GM19438 (cell line): ENCODE data around the gene ZFAND6.
"Not testable (repeated sequence)": the region's sequence is repeated elsewhere in the genome, so short reads cannot be mapped to it uniquely, and the experiment has no call there.

Source experiments
- ATAC-seq: cut with Tn5 transposase; IDR thresholded peaks from one replicate; pipeline ENCODE4 v1.9.1; 2021; ENCODE audit warnings: low read depth; ENCODE audit not compliant: unreplicated experiment

The ZFAND6 gene

DNA sequence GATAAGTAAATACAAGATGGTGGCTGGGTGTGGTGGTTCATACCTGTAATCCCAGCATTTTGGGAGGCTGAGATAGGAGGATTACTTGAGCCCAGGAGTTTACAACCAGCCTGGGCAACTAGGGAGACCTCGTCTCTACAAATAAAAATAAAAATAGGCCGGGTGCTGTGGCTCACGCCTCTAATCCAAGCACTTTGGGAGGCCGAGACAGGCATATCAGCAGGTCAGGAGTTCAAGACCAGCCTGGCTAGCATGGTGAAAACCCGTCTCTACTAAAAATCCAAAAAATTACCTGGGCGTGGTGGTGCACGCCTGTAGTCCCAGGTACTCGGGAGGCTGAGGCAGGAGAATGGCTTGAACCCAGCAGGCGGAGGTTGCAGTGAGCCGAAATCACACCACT, 14.3 kb upstream of the ZFAND6 start:
- not testable (repeated sequence) for ATAC-seq

DNA sequence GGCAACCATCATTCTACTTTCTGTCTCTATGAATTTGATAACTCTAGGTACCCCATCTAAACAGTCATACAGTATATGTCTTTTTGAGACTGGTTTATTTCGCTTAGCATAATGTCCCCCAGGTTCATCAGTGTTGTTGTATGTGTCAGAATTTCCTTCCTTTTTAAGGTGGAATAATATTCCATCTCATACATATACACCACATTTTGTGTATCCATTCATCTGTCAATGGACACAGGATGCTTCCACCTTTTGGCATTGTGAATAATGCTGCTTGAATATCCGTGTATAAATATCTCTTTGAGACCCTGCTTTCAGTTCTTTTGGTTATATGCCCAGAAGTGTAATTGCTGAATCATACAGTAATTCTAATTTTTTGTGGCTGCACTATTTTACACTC, 10.4 kb upstream of the ZFAND6 start:
- no peak for ATAC-seq

DNA sequence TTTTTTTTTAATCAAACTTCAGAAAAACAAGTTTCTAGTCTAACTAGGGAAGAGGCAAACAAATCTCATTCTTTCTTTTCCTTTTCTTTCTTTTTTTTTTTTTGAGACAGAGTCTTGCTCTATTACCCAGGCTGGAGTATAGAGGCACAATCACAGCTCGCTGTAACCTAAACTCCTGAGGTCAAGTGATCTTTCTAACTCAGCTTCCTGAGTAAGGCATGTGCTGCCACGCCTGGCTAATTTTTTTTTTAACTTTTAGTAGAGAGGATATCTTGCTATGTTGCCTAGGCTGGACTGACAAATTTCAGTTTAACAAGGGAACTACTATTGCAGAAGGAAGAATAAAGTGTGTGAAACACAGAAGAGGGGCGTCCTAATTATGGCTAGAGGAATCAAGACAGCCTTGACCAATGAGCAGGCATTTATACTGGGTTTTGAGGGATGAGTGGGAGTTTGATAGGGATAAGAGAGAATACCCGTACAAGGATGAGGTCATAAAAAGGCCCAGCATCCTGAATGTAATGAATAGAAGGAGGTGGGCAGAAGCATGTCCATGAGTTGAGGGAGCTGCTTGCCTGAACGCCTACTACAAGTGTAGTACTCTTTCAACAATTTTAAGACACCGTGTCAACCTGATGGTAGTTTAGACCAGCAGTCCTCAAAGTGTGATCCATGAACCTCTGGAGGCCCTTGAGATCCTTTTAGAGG, 6.7 kb upstream of the ZFAND6 start:
- ATAC-seq: peak; percentile 69

GRCh38 chr15:80055933-80056332, 3.5 kb upstream of the ZFAND6 start:
- no peak for ATAC-seq

- ATAC-seq: no peak
Observed at GRCh38 chr15:80058044-80058443, 1.4 kb upstream of the ZFAND6 start.

- peak; percentile 49 for ATAC-seq
Observed at GRCh38 chr15:80059786-80060355, 395 bp downstream of the ZFAND6 start.

GRCh38 chr15:80060356-80061006, 1.0 kb downstream of the ZFAND6 start:
- no peak for ATAC-seq

- ATAC-seq: no peak
Observed at GRCh38 chr15:80061582-80061981, 2.1 kb downstream of the ZFAND6 start.

DNA sequence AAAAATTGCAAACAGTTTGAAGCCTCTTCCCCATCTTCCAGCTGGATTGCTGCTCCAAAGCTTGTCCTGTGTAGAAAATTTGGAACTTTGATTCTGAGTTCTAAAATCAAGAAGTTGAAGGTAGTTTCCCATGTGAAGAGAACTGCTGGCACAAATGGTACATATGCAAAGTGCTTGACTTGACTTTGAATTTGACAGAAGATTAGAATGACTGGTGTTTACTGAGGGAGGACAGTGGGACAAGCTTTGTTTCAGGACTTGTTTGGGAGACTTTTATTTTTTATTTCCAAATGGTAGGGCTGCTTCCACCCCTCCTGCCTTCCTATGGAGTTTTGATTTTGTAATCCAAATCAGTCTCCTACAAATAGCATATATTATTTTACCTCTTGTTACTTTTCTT, 7.4 kb downstream of the ZFAND6 start:
- ATAC-seq: no peak

DNA sequence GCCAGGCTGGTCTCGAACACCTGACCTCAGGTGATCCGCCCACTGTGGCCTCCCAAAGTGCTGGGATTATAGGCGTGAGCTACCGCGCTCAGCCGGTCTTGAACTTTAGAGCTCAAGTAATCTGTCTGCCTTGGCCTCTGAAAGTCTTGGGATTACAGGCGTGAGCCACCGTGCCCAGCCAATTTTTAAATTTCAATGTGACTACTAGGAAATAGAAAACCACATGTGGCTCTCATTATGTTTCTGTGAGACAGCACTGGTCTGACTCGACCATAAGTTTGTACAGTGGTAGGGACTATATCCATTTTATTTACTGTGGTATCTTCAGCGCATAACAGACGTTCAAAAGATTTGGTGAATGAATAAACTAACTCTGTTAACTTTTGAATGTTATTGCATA, 9.1 kb downstream of the ZFAND6 start:
- no peak for ATAC-seq

DNA sequence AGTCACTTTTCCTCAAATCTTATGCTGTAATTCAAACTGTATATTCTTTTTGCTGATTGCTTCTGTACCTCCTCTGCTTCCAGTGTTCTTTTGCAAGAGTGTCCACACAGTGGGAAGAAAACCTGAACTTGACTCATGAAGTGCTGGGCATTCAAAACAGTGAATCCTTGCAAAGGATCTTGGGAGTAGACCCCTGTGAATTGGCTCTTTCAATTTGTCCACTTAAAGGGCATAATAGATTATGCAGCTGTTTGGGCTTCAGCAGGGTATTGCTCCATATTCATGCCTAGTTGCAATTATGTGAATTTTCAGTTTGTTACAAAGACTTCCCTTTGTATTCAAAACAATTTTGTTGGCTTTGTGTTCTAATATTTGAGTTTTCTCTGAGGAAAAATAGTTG, 11.4 kb downstream of the ZFAND6 start:
- no peak for ATAC-seq

- ATAC-seq: no peak
Observed at GRCh38 chr15:80071652-80072051, 12.2 kb downstream of the ZFAND6 start.

GRCh38 chr15:80072285-80072994, 13.0 kb downstream of the ZFAND6 start:
- ATAC-seq: no peak

DNA sequence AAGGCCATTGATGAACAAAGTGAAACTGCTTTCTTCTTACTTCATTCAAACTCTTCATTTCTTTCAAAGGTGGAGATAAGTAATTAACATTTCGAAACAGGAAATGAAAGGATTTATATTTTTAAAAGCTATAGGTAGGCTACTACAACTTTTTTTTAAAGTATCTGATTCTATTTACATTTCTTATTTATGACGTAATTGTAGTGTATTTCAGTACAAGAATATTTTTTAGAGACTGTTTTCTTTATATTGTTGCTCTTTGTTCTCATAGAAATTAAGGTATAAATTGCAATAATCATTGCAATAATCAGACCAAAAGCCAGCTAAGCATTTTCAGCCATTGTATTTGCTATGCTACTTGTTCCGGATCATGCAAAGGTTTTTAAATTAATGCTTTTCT, 13.7 kb downstream of the ZFAND6 start:
- ATAC-seq: no peak

DNA sequence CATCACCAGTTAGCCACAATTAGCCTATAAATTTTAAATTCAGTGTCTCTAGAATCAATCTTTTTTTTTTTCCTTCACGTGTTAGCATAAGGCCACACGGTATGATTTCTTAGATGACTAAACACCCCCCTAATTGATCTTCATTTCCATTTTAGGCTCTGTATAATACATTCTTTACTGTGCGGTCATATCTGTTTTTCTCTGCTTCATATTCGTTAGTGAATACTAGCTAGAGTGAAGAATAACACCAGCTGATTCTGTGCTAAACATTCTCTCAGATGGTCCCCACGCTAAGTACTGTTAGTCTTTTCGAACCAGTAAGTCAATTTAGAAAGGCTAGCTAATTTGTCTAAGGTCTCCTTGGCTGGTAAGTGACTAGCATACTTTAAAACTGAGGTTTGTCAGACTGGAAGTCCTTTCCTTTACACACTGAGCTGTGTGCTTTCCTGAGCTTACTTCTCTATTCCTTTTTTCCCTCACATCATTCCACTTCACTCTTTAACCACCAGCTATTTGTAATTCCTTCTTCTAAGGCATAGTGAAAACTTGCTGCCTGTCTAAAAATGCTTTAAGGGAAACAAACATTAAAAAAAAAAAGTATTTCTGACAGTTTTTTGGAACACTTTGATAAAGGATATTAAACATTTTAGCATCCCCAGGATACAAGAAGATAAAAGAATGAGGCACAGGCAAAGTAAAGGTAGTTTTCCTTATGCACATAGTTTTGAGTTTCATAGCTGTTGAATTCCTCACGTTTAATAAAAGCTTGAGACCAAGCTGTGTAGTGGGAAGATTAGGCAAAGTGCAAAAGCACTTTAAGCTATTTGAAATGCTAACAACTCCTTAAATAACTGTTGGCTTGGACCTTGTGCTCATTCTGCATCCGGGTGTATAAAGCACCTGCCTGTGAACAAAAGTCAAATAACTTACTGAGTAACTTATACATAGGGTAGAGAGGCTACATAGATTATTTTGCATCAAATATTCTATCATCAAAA, 17.1 kb downstream of the ZFAND6 start:
- no peak for ATAC-seq

DNA sequence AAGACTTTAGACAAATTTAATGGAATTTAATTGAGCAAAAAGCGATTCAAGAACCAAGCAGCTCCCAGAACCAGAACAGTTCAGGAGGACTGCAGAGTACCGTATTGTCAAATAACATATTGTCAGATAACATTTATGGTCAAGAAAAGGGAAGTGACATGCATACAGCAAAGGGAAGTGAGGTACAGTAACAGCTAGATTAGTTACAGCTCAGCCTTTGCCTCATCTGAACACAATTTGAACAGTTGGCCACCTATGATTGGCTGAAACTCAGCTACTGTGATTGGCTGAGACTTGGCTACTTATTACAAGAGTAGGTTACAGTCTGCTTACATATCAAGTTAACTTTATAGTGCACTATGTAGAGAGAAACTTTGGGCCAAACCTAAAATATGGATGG, 21.9 kb downstream of the ZFAND6 start:
- ATAC-seq: no peak

- ATAC-seq: no peak
Observed at GRCh38 chr15:80087104-80087503, 27.6 kb downstream of the ZFAND6 start.

DNA sequence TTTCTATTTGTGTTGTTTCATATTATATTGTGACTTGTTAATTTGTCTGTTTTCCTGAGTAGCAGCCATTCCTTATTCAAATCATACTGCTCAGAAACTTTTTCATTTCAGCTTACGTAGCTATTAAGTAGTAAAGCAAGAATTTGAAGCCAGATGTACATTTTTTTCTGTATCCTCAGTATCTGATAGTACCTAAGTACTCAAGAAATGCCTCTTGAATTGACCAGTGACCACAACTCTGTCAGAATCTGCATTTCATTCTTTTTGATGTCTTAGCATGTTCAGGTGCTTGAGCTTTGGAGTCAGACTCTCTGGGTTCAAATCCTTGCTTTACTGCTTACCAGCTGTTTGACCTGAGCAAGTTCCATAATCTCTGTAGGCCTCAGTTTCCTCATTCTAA, 30.6 kb downstream of the ZFAND6 start:
- no peak for ATAC-seq

DNA sequence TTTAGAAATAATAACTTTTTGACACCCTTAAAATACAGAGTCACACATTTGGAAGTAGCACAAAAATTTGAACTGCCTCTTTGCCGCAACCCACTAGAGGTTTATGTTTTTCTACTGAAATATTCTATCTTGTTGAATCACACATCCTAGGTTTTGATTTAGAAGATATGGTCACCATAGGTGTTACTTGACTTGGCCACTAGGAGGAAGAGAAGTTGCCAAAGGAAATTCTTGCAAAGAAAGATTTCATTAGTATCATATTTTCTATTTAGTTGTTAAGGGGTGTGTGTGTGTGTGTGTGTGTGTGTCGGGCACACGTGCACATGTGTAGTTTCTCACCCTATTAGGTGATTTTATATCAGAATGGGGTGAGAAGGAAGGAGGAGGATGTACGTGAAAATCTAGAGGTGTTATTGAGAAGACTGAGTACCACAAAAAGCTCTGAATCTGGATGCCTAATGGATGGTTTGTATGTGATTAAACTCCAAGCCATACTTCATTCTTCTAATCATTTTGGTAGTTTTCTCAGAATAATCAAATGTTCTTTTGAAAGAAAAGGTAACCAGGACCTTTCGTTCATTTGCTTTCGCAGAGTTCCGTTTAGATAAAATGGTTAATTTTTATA, 31.5 kb downstream of the ZFAND6 start:
- ATAC-seq: no peak
